ENCODE results near the gene PBRM1. TPM values are rescaled to one million over a fixed set of nuclear protein-coding genes. Genes with fewer than 3 reads are reported as not detected.

Gene PBRM1
- total RNA-seq, 4 donors from 2014 or later: 89.4 to 118 (median 114) TPM

GRCh38 chr3:52524258-52524751 is 161.4 kb downstream of the PBRM1 start:
- no peak for TF ChIP-seq CTCF (IDR thresholded peaks at IDR 0.05)
- DNase-seq (ENCODE audit: low spot score) (no peak), ATAC-seq (ENCODE audit: low FRiP score) (no peak)

GRCh38 chr3:52523386-52524257 is 162.1 kb downstream of the PBRM1 start:
- no peak for TF ChIP-seq CTCF (IDR thresholded peaks at IDR 0.05)
- no peak for ATAC-seq (ENCODE audit: low FRiP score)

GRCh38 chr3:52522651-52523251 is 163.0 kb downstream of the PBRM1 start:
- ATAC-seq (ENCODE audit: low FRiP score) (no peak), DNase-seq (ENCODE audit: low spot score) (no peak)
- no peak for TF ChIP-seq CTCF (IDR thresholded peaks at IDR 0.05)

More at GRCh38 chr3:52523386-52524257, 162.1 kb downstream of the PBRM1 start:
- no peak for DNase-seq (ENCODE audit: low spot score)

- no peak for DNase-seq (ENCODE audit: low spot score)
- ATAC-seq (ENCODE audit: low FRiP score): no peak
- TF ChIP-seq CTCF (IDR thresholded peaks at IDR 0.05): no peak
Observed at GRCh38 chr3:52521881-52522650, 163.6 kb downstream of the PBRM1 start.

- ATAC-seq (ENCODE audit: low FRiP score) (no peak), DNase-seq (ENCODE audit: low spot score) (no peak)
- TF ChIP-seq CTCF (IDR thresholded peaks at IDR 0.05): no peak
Observed at GRCh38 chr3:52521488-52521824, 164.3 kb downstream of the PBRM1 start.

GRCh38 chr3:52520716-52521487 is 164.8 kb downstream of the PBRM1 start:
- ATAC-seq (ENCODE audit: low FRiP score) (no peak), DNase-seq (ENCODE audit: low spot score) (no peak)
- no peak for TF ChIP-seq CTCF (IDR thresholded peaks at IDR 0.05)

All from omental fat pad (tissue), 4 donors.